Transverse colon (tissue), 4 donors: ENCODE results near the gene BAHCC1. TPM values are rescaled to one million over a fixed set of nuclear protein-coding genes. Genes with fewer than 3 reads are reported as not detected.

ENCODE experiments used
- DNase-seq: peaks from one replicate; pipeline ENCODE4 v3.0.0-alpha.2; 2019
- H3K27ac ChIP-seq, 4 donors: fragments of 200-600 bp; sonication (generic); 2 replicates each; pipeline ENCODE4 v1.5.1; 2016 to 2018; ENCODE audit warnings: inconsistent platforms in 4 of 4
- H3K27me3 ChIP-seq: fragments of 200-600 bp; sonication (generic); 2 replicates; pipeline ENCODE4 v1.5.1; 2017; ENCODE audit warnings: inconsistent platforms
- H3K36me3 ChIP-seq, 4 donors: fragments of 200-600 bp; sonication (generic); 2 replicates each; pipeline ENCODE4 v1.5.1; 2017 to 2019; ENCODE audit warnings: inconsistent platforms in 4 of 4
- H3K4me1 ChIP-seq, 4 donors: fragments of 200-600 bp; sonication (generic); 2 replicates each; pipeline ENCODE4 v1.5.1; 2017 to 2020; ENCODE audit warnings: inconsistent platforms in 4 of 4
- H3K4me3 ChIP-seq, 4 donors: fragments of 200-600 bp; sonication (generic); 1 replicate in 1 of 4; 2 replicates in 3 of 4; pipeline versions ENCODE4 v1.5.1 to v1.6.1; 2017 to 2019; ENCODE audit warnings: inconsistent platforms in 4 of 4
- H3K9me3 ChIP-seq, 2 donors: fragments of 200-600 bp; sonication (generic); 2 replicates each; pipeline ENCODE4 v1.5.1; 2017 to 2019; ENCODE audit warnings: inconsistent platforms in 2 of 2
- CTCF ChIP-seq, 5 experiments: fragments of 200-600 bp in 3 of 5; fragments of 450-650 bp in 2 of 5; sonication (generic) in 3 of 5; IDR thresholded peaks; 1 replicate in 2 of 5; 2 replicates in 3 of 5; pipeline ENCODE4 v1.5.1; 2016 to 2017; ENCODE audit warnings: antibody characterized with exemption in 5 of 5, inconsistent platforms in 3 of 5, mild to moderate bottlenecking in 2 of 5, moderate library complexity in 1 of 5
- EP300 ChIP-seq: sonication (generic); formaldehyde crosslinking; IDR thresholded peaks from one replicate; pipeline ENCODE4 v1.6.1; 2017; ENCODE audit warnings: antibody characterized with exemption, low read depth
- POLR2A ChIP-seq: fragments of 450-650 bp; IDR thresholded peaks from one replicate; pipeline ENCODE4 v1.6.1; 2016; ENCODE audit warnings: antibody characterized with exemption, mild to moderate bottlenecking, moderate library complexity
- POLR2AphosphoS5 ChIP-seq, 3 donors: sonication (generic); formaldehyde crosslinking; IDR thresholded peaks; one replicate each; pipeline ENCODE4 v1.6.1; 2016; ENCODE audit warnings: antibody characterized with exemption in 3 of 3
- WGBS, 2 donors: methylation state at CpG; one replicate each; pipeline ENCODE4 v1.1.5; 2018; ENCODE audit warnings: low coverage in 1 of 2; 5-methylcytosine and 5-hydroxymethylcytosine counted together
- in situ Hi-C, 4 donors: fragments of 200-750 bp; cut with MboI; loops; one replicate each; pipeline versions ENCODE4 v1.15.0 to v1.15.1; 2017; ENCODE audit warnings: low sequenced_read_pairs in 3 of 4, low pct_ligation_motif_present in 1 of 4, low pct_unique_long_range_greater_than_20kb in 1 of 4
- intact Hi-C: fragments of 100-400 bp; cut with DNase I; formaldehyde crosslinking; loops from one replicate; pipeline ENCODE4 v1.15.1; 2023; ENCODE audit warnings: low total_unique reads
- total RNA-seq, 4 donors: library from RNA; depleted of rRNA; stranded (reverse); fragments of >200 nt; gene quantifications; one replicate each; pipeline ENCODE4 v1.1.0, GENCODE V29; 2016

BAHCC1 gene
- total RNA-seq, 4 donors from 2014 or later, result 8.7 to 133 (median 12.4) TPM

- H3K27me3 ChIP-seq, result no peaks in the 10 kb centered on the region
- WGBS, 2 donors, result 74% methylated on average over 8 of the region's 8 CpGs; no CpG with 5 or more reads in 1 of the 2 donors
- no peak overlapping the region for H3K4me3 ChIP-seq
- intact Hi-C loops, result no loop called here
- H3K36me3 ChIP-seq, result no peaks in the 10 kb centered on the region
- H3K27ac ChIP-seq, result no peak overlapping the region
- in situ Hi-C loops, result no loop called here
- no peaks in the 10 kb centered on the region for H3K9me3 ChIP-seq
- H3K4me1 ChIP-seq, result peaks cover 0 to 20% (median 9%) of the 10 kb centered on the region in 4 donors
- no peak for DNase-seq
- TF ChIP-seq POLR2AphosphoS5 (IDR thresholded peaks at IDR 0.05) (no peak), POLR2A (no peak), CTCF (IDR thresholded peaks at IDR 0.05) (no peak), EP300 (no peak)
These were observed 16.0 kb downstream of the BAHCC1 start for GRCh38 chr17:81411305-81411704.

GRCh38 chr17:81412490-81413093 is 17.3 kb downstream of the BAHCC1 start:
- Histone ChIP-seq H3K36me3 (no peaks in the 10 kb centered on the region), H3K9me3 (no peaks in the 10 kb centered on the region), H3K4me1 (peaks cover 0 to 13% (median 6%) of the 10 kb centered on the region in 4 donors), H3K27ac (no peak overlapping the region), H3K4me3 (no peak overlapping the region), H3K27me3 (no peaks in the 10 kb centered on the region)
- TF ChIP-seq CTCF (IDR thresholded peaks at IDR 0.05) (no peak), POLR2AphosphoS5 (IDR thresholded peaks at IDR 0.05) (peak in 1 of 3 donors; percentile 13)
- no peak for DNase-seq
- 60 to 67% methylated on average over 1 to 29 of the region's 29 CpGs for WGBS, 2 donors
- in situ Hi-C loops, result no loop called here
- intact Hi-C loops, result no loop called here

DNA sequence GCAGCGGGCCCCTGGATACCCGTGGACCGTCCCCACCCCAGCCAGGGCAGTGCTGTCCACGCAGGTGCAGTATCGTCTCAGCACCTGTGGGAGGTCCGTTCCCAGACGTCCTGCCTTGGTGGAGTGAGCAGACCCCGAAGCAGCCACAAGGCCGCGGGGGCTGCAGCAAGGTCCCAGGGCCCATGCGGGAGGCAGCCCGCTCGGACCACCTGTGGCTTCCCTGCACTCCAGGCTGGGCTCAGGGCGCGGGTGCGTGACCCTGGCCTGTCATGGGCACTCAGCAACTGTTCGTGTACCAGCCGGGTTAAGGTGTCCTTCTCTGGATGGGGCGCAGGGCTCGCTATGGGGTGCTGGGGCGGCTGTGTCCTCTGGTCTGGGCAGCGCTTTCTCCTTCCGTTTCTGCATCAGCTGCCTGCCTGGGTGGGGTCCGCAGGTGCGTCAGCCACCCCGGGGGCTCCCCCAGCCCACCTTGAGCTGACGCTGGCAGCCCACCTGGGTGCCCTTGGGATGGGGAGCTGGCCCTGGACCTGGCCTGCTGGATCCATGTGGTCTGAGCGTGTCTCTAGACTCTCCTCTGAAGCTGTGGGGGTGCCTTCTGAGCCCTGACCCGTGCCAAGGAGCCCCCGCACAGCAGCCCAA is 18.4 kb downstream of the BAHCC1 start:
- H3K9me3 ChIP-seq, result no peaks in the 10 kb centered on the region
- 89% methylated on average over 21 of the region's 30 CpGs; no CpG with 5 or more reads in 1 of the 2 donors for WGBS, 2 donors
- H3K4me1 ChIP-seq, result peaks cover 0 to 21% (median 9%) of the 10 kb centered on the region in 4 donors
- in situ Hi-C loops (no loop called here), intact Hi-C loops (no loop called here)
- TF ChIP-seq POLR2A (no peak), CTCF (IDR thresholded peaks at IDR 0.05) (no peak), POLR2AphosphoS5 (IDR thresholded peaks at IDR 0.05) (no peak), EP300 (no peak)
- no peak overlapping the region for H3K27ac ChIP-seq
- DNase-seq, result no peak
- no peaks in the 10 kb centered on the region for H3K27me3 ChIP-seq
- H3K4me3 ChIP-seq, result no peak overlapping the region
- no peaks in the 10 kb centered on the region for H3K36me3 ChIP-seq

DNA sequence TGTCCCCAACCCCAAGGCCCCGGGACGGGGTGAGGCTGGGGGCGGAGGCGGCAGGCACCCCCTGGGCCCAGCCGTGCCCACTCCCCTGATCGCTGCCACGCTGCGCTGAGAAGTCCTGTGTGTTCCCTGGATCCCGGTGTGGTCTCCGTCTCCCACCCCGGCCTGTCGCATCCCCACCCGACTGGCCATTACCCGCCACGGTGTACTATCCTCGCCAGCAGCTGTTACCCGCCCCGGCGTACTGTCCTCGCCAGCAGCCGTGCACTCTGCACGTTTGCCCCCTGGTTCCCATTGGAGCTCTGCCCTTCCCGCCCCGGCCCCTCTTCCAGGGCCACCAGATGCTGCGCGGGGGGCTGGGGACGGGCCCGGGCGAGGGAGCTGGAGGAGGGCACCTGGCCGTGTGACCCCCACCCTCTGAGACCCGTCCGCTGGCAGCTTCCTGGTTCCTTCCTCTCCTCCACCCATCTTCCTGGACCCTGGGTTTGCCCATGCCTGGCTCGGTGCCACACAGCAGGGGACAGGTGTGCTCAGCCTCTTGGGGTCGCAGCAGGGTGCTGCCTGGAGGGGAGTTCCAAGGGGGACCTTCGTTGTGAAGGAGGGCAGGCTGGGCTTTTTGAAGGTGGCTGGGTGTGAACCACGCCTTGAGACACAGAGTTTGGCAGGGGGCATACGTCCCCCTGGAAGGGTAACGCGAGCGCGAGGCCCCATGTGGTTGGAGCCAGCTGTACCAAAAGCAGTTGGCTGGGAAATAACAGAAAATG is 19.7 kb downstream of the BAHCC1 start:
- intact Hi-C loops, result no loop called here
- no peak overlapping the region for H3K27ac ChIP-seq
- in situ Hi-C loops, result no loop called here
- H3K9me3 ChIP-seq, result no peaks in the 10 kb centered on the region
- DNase-seq, result no peak
- no peaks in the 10 kb centered on the region for H3K36me3 ChIP-seq
- H3K27me3 ChIP-seq, result no peaks in the 10 kb centered on the region
- 88% methylated on average over 41 of the region's 41 CpGs; no CpG with 5 or more reads in 1 of the 2 donors for WGBS, 2 donors
- TF ChIP-seq EP300 (no peak), CTCF (IDR thresholded peaks at IDR 0.05) (no peak), POLR2A (no peak), POLR2AphosphoS5 (IDR thresholded peaks at IDR 0.05) (no peak)
- H3K4me1 ChIP-seq, result peaks cover 7 to 33% (median 18%) of the 10 kb centered on the region in 4 donors
- no peak overlapping the region for H3K4me3 ChIP-seq
